GM10266 (cell line): ENCODE data around the gene LIX1L.

Experiments
- DNase-seq: peaks from one replicate; pipeline ENCODE4 v3.0.0; 2012; ENCODE audit errors: extremely low spot score
- CTCF ChIP-seq: IDR thresholded peaks from 2 replicates; pipeline ENCODE4 v1.5.1; 2012; ENCODE audit warnings: mild to moderate bottlenecking, low read depth; ENCODE audit not compliant: control insufficient read depth, insufficient read depth; ENCODE audit errors: missing control alignments

LIX1L gene

GRCh38 chr1:145956781-145957442, 905 bp downstream of the LIX1L start:
- DNase-seq, result peak; percentile 41
- no peak for TF ChIP-seq CTCF

- TF ChIP-seq CTCF, result no peak
- DNase-seq, result no peak
These were observed 1.5 kb downstream of the LIX1L start for GRCh38 chr1:145956361-145956760.

GRCh38 chr1:145955436-145955835, 2.4 kb downstream of the LIX1L start:
- no peak for DNase-seq

GRCh38 chr1:145953861-145954260, 4.0 kb downstream of the LIX1L start:
- DNase-seq, result no peak
- no peak for TF ChIP-seq CTCF

More at GRCh38 chr1:145955436-145955835, 2.4 kb downstream of the LIX1L start:
- no peak for TF ChIP-seq CTCF

GRCh38 chr1:145952903-145953302, 4.9 kb downstream of the LIX1L start:
- no peak for DNase-seq
- no peak for TF ChIP-seq CTCF

- TF ChIP-seq CTCF, result no peak
- DNase-seq, result no peak
These were observed 6.3 kb downstream of the LIX1L start for GRCh38 chr1:145951526-145951925.

GRCh38 chr1:145949219-145949618, 8.6 kb downstream of the LIX1L start:
- no peak for DNase-seq
- no peak for TF ChIP-seq CTCF
